WTC11 (cell line): ENCODE results near the gene CYB561D1. TPM values are rescaled to one million over a fixed set of nuclear protein-coding genes. Genes with fewer than 3 reads are reported as not detected.

Experiments used
- ATAC-seq: fragments of 200-7000 bp; cut with Tn5 transposase; 2 replicates; pipeline ENCODE4 v1.10.0; 2021; ENCODE audit warnings: mild to moderate bottlenecking, moderate library complexity
- CTCF ChIA-PET: fragments of 300-600 bp; sonication (Branson Sonifier 250); formaldehyde crosslinking; loops from one replicate; lab custom pipeline; 2021; ENCODE audit warnings: antibody characterized with exemption; lab: Charles Lee
- POLR2A ChIA-PET: fragments of 350-600 bp; sonication (Branson Sonifier 250); formaldehyde crosslinking; loops from one replicate; lab custom pipeline; 2021; ENCODE audit warnings: antibody characterized with exemption; lab: Charles Lee
- DNase-seq: peaks from one replicate; pipeline ENCODE4 v3.0.0; 2021; ENCODE audit warnings: low spot score
- H3K27ac Mint-ChIP-seq: 2 replicates; pipeline ENCODE4 v1.8.0; 2021; ENCODE audit warnings: mixed read lengths
- H3K27me3 Mint-ChIP-seq: 2 replicates; pipeline ENCODE4 v1.8.0; 2021; ENCODE audit warnings: low read depth, mild to moderate bottlenecking, moderate library complexity, mixed read lengths
- H3K36me3 Mint-ChIP-seq: 2 replicates; pipeline ENCODE4 v1.8.0; 2021; ENCODE audit warnings: mixed read lengths
- H3K4me1 Mint-ChIP-seq: 2 replicates; pipeline ENCODE4 v1.8.0; 2022; ENCODE audit warnings: mixed read lengths
- H3K4me3 Mint-ChIP-seq: 2 replicates; pipeline ENCODE4 v1.8.0; 2021; ENCODE audit warnings: mild to moderate bottlenecking, moderate library complexity, mixed read lengths
- H3K9me3 Mint-ChIP-seq: 2 replicates; pipeline ENCODE4 v1.8.0; 2021; ENCODE audit warnings: mixed read lengths
- ESRRA ChIP-seq: sonication (generic); formaldehyde crosslinking; IDR thresholded peaks from 2 replicates; pipeline ENCODE4 v1.8.1; 2022; ENCODE audit warnings: mild to moderate bottlenecking, missing genetic modification reagents, borderline replicate concordance
- FOXJ3 ChIP-seq: sonication (generic); formaldehyde crosslinking; IDR thresholded peaks from 2 replicates; pipeline ENCODE4 v1.9.0; 2021; ENCODE audit warnings: missing genetic modification reagents, mild to moderate bottlenecking, borderline replicate concordance
- JUN ChIP-seq: sonication (generic); formaldehyde crosslinking; IDR thresholded peaks from 2 replicates; pipeline ENCODE4 v1.8.0; 2023; ENCODE audit warnings: mild to moderate bottlenecking, missing genetic modification reagents
- KAT7 ChIP-seq: sonication (generic); formaldehyde crosslinking; IDR thresholded peaks from 2 replicates; pipeline ENCODE4 v1.8.1; 2023; ENCODE audit warnings: missing genetic modification reagents, mild to moderate bottlenecking, borderline replicate concordance
- NFE2L1 ChIP-seq: sonication (generic); formaldehyde crosslinking; IDR thresholded peaks from 2 replicates; pipeline ENCODE4 v1.8.1; 2023; ENCODE audit warnings: missing genetic modification reagents
- NR1H2 ChIP-seq: sonication (generic); formaldehyde crosslinking; IDR thresholded peaks from 2 replicates; pipeline ENCODE4 v1.9.0; 2021; ENCODE audit warnings: mild to moderate bottlenecking, moderate library complexity, missing genetic modification reagents
- ZNF121 ChIP-seq: sonication (generic); formaldehyde crosslinking; IDR thresholded peaks from 2 replicates; pipeline ENCODE4 v1.8.0; 2023; ENCODE audit warnings: missing genetic modification reagents
- ZNF232 ChIP-seq: sonication (generic); formaldehyde crosslinking; IDR thresholded peaks from 2 replicates; pipeline ENCODE4 v1.8.0; 2022; ENCODE audit warnings: mild to moderate bottlenecking, missing genetic modification reagents
- ZNF423 ChIP-seq: fragments of 250-450 bp; sonication (Bioruptor Pico); IDR thresholded peaks from 2 replicates; pipeline ENCODE4 v2.1.2; 2022; ENCODE audit warnings: mild to moderate bottlenecking, moderate library complexity
- total RNA-seq: library from RNA; stranded (reverse); gene quantifications from 3 replicates; pipeline ENCODE4 v1.2.3, GENCODE V29; 2021
- TF ChIP-seq, protein P1 (sequence below): sonication (generic); formaldehyde crosslinking; IDR thresholded peaks from 2 replicates; pipeline ENCODE4 v1.8.1; 2023; ENCODE audit warnings: mild to moderate bottlenecking, missing genetic modification reagents
- TF ChIP-seq, protein P2 (sequence below): fragments of 250-450 bp; sonication (Bioruptor Pico); IDR thresholded peaks from 2 replicates; pipeline ENCODE4 v1.9.0; 2021; ENCODE audit warnings: mild to moderate bottlenecking
- TF ChIP-seq, protein P3 (sequence below): sonication (generic); formaldehyde crosslinking; IDR thresholded peaks from 2 replicates; pipeline ENCODE4 v1.8.1; 2023; ENCODE audit warnings: mild to moderate bottlenecking, moderate library complexity, missing genetic modification reagents
- TF ChIP-seq, protein P4 (sequence below): sonication (generic); formaldehyde crosslinking; IDR thresholded peaks from 2 replicates; pipeline ENCODE4 v1.8.0; 2022; ENCODE audit warnings: missing genetic modification reagents
- TF ChIP-seq, protein P5 (sequence below): sonication (generic); formaldehyde crosslinking; IDR thresholded peaks from 2 replicates; pipeline ENCODE4 v1.8.0; 2022; ENCODE audit warnings: mild to moderate bottlenecking, missing genetic modification reagents

Gene CYB561D1
- total RNA-seq, 1 experiment from 2014 or later: 6.7 TPM

DNA sequence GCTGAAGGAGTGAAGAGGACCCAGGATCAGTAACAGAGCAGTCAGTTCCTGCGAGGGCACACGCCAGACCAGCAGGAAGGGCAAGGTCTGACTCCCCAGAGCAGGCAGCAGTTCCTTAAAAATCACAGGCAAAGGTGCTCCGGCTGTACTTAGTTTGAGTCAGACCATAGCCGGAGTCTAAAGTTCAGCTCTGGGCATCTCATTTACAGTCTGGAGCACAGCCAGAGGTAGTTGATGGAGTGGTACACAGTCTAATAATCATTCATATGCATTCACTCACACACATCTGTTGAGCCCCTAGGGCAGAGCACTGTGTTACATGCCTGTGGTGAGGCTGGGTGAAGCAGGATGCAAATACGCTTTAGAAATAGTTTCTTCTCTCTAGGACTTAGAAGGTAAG is 23.0 kb downstream of the CYB561D1 start (continued):
- TF ChIP-seq, protein P1, sequence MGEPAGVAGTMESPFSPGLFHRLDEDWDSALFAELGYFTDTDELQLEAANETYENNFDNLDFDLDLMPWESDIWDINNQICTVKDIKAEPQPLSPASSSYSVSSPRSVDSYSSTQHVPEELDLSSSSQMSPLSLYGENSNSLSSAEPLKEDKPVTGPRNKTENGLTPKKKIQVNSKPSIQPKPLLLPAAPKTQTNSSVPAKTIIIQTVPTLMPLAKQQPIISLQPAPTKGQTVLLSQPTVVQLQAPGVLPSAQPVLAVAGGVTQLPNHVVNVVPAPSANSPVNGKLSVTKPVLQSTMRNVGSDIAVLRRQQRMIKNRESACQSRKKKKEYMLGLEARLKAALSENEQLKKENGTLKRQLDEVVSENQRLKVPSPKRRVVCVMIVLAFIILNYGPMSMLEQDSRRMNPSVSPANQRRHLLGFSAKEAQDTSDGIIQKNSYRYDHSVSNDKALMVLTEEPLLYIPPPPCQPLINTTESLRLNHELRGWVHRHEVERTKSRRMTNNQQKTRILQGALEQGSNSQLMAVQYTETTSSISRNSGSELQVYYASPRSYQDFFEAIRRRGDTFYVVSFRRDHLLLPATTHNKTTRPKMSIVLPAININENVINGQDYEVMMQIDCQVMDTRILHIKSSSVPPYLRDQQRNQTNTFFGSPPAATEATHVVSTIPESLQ (CRISPR knock-in tag): no peak
- TF ChIP-seq, protein P2, sequence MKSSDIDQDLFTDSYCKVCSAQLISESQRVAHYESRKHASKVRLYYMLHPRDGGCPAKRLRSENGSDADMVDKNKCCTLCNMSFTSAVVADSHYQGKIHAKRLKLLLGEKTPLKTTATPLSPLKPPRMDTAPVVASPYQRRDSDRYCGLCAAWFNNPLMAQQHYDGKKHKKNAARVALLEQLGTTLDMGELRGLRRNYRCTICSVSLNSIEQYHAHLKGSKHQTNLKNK (CRISPR knock-in tag): no peak
- TF ChIP-seq, protein P3, sequence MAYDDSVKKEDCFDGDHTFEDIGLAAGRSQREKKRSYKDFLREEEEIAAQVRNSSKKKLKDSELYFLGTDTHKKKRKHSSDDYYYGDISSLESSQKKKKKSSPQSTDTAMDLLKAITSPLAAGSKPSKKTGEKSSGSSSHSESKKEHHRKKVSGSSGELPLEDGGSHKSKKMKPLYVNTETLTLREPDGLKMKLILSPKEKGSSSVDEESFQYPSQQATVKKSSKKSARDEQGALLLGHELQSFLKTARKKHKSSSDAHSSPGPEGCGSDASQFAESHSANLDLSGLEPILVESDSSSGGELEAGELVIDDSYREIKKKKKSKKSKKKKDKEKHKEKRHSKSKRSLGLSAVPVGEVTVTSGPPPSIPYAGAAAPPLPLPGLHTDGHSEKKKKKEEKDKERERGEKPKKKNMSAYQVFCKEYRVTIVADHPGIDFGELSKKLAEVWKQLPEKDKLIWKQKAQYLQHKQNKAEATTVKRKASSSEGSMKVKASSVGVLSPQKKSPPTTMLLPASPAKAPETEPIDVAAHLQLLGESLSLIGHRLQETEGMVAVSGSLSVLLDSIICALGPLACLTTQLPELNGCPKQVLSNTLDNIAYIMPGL (CRISPR knock-in tag): no peak

DNA sequence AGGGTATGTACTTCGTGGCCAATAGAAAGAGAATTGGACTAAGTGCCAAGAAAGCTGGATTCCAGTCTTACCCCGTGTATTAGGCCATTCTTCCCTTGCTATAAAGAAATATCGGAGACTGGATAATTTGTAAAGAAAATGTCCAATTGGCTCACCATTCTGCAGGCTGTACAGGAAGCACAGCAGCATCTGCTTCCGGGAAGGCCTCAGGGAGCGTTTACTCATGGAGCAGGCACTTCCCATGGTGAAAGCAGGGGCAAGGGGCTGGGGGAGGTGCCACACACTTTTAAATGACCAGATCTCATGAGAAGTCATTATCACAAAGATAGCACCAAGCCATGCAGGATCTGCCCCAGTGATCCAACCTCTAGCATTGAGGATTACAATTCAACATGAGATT is 23.4 kb downstream of the CYB561D1 start:
- H3K27me3 Mint-ChIP-seq: peaks cover 9% of the 10 kb centered on the region
- ATAC-seq (no peak), DNase-seq (no peak)
- no peaks in the 10 kb centered on the region for H3K9me3 Mint-ChIP-seq
- TF ChIP-seq ZNF121 (CRISPR knock-in tag): no peak
- no peaks in the 10 kb centered on the region for H3K4me1 Mint-ChIP-seq
- no peaks in the 10 kb centered on the region for H3K36me3 Mint-ChIP-seq
- ChIA-PET CTCF (interaction anchor here (5.6 kb wide), 1 partner anchor 14 kb away, joined by 56 read pairs; no protein-coding TSS in a partner anchor), POLR2A (no interaction called here)
- H3K4me3 Mint-ChIP-seq: no peak overlapping the region
- H3K27ac Mint-ChIP-seq: no peak overlapping the region

DNA sequence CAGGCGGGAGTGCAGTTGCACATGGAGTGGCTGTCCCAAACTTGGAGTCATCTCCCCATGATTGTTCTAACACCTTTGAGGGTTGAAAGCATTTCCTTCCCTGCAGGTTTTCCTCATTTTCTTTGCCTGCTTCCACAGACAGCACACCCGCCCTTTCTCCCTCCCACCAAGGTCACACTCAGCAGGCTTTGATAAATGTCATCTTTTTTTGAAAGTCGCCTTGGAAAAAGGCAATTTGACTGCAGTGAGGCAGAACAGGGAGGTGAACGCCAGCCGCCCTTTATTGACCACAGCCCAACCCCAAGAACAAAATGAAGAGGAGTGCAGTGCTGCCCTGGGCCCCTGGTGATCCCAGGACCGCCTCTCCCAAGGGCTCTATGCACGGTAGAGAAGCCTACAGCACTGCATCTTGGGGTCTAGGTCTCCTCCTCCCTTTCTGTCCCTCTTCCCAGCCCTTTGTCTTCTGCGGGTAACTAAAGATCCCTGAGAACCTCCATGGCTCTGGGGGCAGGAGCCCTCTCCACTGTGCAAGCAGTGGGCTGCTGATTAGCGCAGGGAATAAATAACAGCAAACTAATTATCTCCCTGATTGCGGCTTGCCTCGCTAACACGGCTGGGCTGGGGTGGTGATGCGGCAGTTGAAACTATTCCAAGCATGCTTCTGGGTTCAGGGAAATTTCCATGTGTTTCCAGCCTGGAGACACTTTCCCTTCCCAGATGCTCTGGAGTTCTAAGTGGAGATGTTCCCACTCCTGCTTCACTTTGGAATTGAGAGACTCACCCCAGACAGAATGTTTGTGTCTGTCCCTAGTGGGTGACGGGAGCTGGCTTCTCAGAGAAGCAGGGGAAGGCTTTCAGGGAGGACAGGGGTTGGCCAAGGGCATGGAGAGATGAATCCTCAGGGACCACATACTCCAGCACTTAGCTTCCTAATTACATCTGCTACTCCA is 27.4 kb downstream of the CYB561D1 start:
- no peak overlapping the region for H3K27ac Mint-ChIP-seq
- DNase-seq: no peak
- no peak for ATAC-seq
- H3K4me3 Mint-ChIP-seq: no peak overlapping the region
- peaks cover 6% of the 10 kb centered on the region for H3K27me3 Mint-ChIP-seq
- no peaks in the 10 kb centered on the region for H3K4me1 Mint-ChIP-seq
- TF ChIP-seq, protein P1 (CRISPR knock-in tag): no peak
- TF ChIP-seq KAT7 (no peak), ZNF232 (no peak), NR1H2 (CRISPR knock-in tag) (no peak)
- H3K9me3 Mint-ChIP-seq: peaks cover 7% of the 10 kb centered on the region
- POLR2A ChIA-PET: no interaction called here
- CTCF ChIA-PET: interaction anchor here (0.6 to 3.7 kb wide), 7 partner anchors 11 to 49 kb away, joined by 3 to 15 read pairs (median 5); no protein-coding TSS in a partner anchor
- no peaks in the 10 kb centered on the region for H3K36me3 Mint-ChIP-seq

DNA sequence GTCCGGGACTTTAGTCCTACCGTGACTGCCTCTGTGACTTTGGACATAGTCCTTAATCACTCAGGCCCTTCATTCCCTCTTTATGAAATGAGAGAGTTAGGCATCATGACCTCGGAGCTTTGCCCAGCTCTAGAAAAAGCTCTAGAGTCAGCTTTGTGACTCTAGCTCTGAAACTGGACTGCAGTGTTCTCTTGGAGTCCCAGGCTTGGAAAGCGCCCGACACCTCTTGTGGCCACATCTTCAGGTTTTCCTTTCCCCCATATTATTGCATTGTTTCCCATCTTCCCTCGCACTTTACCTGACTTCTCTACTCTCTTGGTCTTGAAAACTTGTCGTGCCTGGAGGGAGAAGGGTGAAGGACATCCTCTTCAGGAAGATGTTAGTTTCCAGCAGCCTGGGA is 28.1 kb downstream of the CYB561D1 start:
- Mint-ChIP-seq H3K27me3 (peaks cover 6% of the 10 kb centered on the region), H3K4me3 (no peak overlapping the region), H3K36me3 (no peaks in the 10 kb centered on the region), H3K4me1 (no peaks in the 10 kb centered on the region), H3K27ac (no peak overlapping the region), H3K9me3 (peaks cover 7% of the 10 kb centered on the region)
- no peak for DNase-seq
- ATAC-seq: no peak
- CTCF ChIA-PET: interaction anchor here (1.1 to 3.7 kb wide), 2 partner anchors 11 to 32 kb away, joined by 5 to 14 read pairs; no protein-coding TSS in a partner anchor
- no peak for TF ChIP-seq ESRRA (CRISPR knock-in tag)
- POLR2A ChIA-PET: interaction anchor here (0.5 kb wide), 1 partner anchor 208 kb away, joined by 3 read pairs; no protein-coding TSS in a partner anchor

DNA sequence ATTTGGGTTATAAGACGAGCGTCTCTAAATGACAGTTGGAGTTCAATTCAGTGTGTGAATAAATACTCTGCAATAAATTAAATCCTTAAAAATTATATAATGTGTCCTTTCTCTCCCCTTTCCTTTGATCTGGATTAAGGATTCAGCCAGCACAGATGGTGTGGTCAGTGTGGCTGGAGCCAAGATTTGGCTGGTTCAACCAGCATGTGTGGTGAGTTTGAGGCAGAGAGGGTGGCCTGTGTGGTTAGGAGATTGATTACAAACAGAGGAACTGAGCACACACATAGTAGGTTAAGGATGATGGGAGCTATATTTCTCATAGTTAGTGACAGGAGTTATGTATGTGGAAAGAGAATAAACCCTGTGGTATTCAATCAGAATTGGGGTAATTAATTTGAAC is 29.8 kb downstream of the CYB561D1 start:
- H3K9me3 Mint-ChIP-seq: peaks cover 7% of the 10 kb centered on the region
- H3K27ac Mint-ChIP-seq: no peak overlapping the region
- ATAC-seq (no peak), DNase-seq (no peak)
- CTCF ChIA-PET: interaction anchor here (0.5 to 3.7 kb wide), 2 partner anchors 9 to 10 kb away, joined by 4 to 14 read pairs; no protein-coding TSS in a partner anchor
- no peak overlapping the region for H3K4me3 Mint-ChIP-seq
- peaks cover 6% of the 10 kb centered on the region for H3K27me3 Mint-ChIP-seq
- no peaks in the 10 kb centered on the region for H3K4me1 Mint-ChIP-seq
- H3K36me3 Mint-ChIP-seq: no peaks in the 10 kb centered on the region
- POLR2A ChIA-PET: no interaction called here
- TF ChIP-seq JUN (CRISPR knock-in tag): no peak
- no peak for TF ChIP-seq ESRRA (CRISPR knock-in tag)
- TF ChIP-seq, protein P4, sequence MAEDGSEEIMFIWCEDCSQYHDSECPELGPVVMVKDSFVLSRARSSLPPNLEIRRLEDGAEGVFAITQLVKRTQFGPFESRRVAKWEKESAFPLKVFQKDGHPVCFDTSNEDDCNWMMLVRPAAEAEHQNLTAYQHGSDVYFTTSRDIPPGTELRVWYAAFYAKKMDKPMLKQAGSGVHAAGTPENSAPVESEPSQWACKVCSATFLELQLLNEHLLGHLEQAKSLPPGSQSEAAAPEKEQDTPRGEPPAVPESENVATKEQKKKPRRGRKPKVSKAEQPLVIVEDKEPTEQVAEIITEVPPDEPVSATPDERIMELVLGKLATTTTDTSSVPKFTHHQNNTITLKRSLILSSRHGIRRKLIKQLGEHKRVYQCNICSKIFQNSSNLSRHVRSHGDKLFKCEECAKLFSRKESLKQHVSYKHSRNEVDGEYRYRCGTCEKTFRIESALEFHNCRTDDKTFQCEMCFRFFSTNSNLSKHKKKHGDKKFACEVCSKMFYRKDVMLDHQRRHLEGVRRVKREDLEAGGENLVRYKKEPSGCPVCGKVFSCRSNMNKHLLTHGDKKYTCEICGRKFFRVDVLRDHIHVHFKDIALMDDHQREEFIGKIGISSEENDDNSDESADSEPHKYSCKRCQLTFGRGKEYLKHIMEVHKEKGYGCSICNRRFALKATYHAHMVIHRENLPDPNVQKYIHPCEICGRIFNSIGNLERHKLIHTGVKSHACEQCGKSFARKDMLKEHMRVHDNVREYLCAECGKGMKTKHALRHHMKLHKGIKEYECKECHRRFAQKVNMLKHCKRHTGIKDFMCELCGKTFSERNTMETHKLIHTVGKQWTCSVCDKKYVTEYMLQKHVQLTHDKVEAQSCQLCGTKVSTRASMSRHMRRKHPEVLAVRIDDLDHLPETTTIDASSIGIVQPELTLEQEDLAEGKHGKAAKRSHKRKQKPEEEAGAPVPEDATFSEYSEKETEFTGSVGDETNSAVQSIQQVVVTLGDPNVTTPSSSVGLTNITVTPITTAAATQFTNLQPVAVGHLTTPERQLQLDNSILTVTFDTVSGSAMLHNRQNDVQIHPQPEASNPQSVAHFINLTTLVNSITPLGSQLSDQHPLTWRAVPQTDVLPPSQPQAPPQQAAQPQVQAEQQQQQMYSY (CRISPR knock-in tag): no peak
- no peak for TF ChIP-seq ZNF232
- no peak for TF ChIP-seq NFE2L1 (CRISPR knock-in tag)
- TF ChIP-seq ZNF423 (CRISPR knock-in tag): no peak
- TF ChIP-seq FOXJ3: no peak
- TF ChIP-seq, protein P5, sequence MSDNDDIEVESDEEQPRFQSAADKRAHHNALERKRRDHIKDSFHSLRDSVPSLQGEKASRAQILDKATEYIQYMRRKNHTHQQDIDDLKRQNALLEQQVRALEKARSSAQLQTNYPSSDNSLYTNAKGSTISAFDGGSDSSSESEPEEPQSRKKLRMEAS (CRISPR knock-in tag): no peak
